CD4-positive, alpha-beta T cell treated with Interleukin-4 for 4 hours (primary cell): ENCODE results near the gene RAPGEF3.
A peak's percentile ranks its signal among the peaks of the same experiment; 100 is the strongest.

Experiments used
- DNase-seq: peaks from one replicate; pipeline ENCODE4 v3.0.0-alpha.2; 2020

Gene RAPGEF3, protein sequence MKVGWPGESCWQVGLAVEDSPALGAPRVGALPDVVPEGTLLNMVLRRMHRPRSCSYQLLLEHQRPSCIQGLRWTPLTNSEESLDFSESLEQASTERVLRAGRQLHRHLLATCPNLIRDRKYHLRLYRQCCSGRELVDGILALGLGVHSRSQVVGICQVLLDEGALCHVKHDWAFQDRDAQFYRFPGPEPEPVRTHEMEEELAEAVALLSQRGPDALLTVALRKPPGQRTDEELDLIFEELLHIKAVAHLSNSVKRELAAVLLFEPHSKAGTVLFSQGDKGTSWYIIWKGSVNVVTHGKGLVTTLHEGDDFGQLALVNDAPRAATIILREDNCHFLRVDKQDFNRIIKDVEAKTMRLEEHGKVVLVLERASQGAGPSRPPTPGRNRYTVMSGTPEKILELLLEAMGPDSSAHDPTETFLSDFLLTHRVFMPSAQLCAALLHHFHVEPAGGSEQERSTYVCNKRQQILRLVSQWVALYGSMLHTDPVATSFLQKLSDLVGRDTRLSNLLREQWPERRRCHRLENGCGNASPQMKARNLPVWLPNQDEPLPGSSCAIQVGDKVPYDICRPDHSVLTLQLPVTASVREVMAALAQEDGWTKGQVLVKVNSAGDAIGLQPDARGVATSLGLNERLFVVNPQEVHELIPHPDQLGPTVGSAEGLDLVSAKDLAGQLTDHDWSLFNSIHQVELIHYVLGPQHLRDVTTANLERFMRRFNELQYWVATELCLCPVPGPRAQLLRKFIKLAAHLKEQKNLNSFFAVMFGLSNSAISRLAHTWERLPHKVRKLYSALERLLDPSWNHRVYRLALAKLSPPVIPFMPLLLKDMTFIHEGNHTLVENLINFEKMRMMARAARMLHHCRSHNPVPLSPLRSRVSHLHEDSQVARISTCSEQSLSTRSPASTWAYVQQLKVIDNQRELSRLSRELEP

DNA sequence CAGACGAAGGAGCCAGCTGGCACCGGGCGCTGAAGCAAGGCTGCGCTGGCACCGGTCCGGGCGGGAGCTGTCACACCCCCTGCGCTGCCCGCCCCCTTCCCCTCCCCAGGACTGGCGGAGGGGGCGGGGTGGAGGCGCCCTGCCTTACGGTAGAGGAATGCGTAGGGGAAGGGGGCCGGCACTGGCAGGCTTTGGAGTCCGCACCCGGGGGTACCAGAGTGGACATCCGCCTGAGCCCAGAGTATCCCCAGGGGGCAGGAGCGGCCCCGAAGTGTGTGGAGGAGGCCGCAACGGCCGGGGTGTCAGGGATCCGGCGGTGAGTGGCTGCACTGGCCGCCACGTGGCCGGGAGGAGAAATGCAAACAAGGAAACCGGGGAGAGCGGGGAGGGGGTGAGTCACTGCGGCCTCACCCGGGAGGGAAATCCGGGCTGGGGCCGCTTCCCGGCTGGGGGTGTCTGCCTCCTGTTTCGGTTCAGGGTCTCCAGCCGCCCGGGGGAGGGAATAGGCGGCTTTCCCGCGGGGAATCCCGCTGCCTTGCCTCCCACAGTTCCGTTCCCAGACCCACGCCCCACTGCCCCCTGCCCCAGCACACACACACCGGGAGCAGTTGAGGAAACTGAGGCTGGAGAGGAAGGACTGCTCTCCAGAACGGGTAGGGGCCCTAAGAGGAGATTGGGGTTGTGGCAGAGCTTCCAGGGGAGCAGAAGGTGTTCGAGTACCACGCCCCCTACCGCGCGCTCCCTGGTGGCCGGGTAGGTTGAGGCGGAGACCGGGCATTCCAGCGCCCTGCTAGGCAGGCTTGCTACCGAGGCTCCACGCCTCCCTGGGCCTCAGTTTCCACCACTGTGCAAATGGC, at the start of gene RAPGEF3:
Gene RAPGEF3 (minus strand): TSS at position 47 of the 857 bp plus-strand sequence. CDS start 324 bp downstream, outside the sequence.
- DNase-seq, result peak; percentile 68

DNA sequence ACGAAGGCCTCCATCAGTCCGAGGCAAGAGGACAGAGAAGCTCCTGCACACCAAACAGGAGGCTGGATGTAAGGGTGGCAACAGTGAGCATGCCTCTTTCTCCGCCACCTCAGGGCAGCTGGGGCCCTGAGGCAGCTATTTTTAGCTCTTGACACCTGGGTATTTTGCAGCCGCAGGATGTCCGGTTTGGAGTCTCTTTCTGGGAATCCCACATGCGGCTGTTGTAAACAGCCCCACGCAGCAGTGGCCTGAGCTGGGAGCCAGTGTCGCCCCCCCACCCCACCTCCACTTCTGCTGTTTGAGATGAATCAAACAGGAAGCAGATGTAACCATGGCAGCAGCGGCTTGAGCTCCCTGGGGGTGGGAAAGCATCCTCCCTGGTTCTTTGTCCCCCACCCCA, 49.4 kb upstream of the RAPGEF3 start:
- peak; percentile 89 for DNase-seq

- no peak for DNase-seq
These were observed 48.7 kb upstream of the RAPGEF3 start for GRCh38 chr12:47807338-47807737.

GRCh38 chr12:47805417-47805816, 46.7 kb upstream of the RAPGEF3 start:
- no peak for DNase-seq

- DNase-seq, result no peak
These were observed 45.5 kb upstream of the RAPGEF3 start for GRCh38 chr12:47804171-47804570.

GRCh38 chr12:47803191-47803875, 44.7 kb upstream of the RAPGEF3 start:
- DNase-seq, result no peak

DNA sequence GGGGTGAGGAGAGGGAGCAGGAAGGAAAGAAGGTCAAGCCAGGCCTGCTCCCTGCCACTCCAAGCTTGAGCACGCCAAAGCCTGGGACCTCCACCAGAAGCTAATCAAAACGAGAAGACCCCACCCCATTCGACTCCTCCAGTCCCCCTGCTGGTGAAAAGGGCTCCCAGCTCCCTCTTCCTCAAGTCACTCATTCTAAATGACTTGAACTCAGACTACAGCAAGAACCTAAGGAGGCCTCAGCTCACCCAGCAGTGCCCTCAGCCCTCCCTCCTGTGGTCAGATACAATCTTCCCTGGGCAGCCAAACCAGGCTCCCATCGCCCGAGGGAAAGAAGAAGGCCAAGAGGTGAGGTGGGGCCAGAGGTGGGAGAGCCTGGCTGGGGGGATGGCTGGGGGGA, 43.6 kb upstream of the RAPGEF3 start:
- no peak for DNase-seq

DNA sequence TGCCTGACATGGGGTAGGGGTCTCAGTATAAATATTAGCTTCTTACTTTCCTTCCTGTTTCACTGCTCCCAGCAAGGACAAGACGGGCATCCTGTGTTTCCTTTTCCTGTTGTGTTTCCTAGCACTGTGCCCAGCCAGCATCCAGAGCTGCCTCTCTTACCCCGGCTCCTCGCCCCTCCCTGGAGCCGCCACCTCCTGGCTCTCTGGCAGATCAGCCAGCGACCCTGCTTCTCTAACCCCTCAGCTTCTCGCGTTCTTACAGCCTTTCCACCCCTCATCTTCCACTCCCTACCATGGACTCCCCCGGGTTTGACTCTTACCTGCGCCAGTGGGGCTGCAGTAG, 43.2 kb upstream of the RAPGEF3 start:
- no peak for DNase-seq

DNA sequence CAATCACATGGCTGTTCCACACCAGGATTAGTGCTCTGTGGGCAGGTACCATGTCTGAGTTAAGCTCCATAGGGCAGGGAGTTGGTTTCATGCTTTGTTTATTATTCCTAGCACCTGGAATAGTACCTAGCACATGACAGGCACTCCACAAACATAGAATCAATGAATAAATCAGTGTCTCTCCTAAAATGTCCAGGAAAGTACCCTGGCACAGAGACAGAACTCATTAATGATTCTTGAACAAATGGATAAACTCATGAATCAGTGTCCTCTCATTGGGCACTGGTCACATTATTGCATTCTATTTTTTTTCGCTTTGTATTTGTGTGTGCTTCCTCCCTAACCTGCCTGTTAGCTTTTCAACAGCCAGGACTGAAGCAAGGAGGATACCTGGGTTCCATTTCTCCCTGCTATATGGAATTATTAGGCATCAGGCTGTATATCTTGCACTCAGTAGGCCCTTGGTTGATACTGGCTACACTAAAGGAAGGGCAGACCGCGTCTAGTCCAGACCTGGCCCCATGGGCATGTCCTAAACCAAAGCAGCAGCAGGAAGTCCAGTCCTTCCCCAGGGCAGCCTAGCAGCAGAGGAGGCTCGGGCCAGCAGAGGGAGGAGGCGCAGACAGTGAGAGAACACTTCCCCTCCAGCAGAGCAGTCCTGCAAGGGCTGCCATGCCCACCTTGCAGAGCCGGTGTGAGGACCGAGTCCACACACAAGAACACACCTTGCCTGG, 42.7 kb upstream of the RAPGEF3 start:
- no peak for DNase-seq

GRCh38 chr12:47800582-47800981, 41.9 kb upstream of the RAPGEF3 start:
- DNase-seq, result no peak

DNA sequence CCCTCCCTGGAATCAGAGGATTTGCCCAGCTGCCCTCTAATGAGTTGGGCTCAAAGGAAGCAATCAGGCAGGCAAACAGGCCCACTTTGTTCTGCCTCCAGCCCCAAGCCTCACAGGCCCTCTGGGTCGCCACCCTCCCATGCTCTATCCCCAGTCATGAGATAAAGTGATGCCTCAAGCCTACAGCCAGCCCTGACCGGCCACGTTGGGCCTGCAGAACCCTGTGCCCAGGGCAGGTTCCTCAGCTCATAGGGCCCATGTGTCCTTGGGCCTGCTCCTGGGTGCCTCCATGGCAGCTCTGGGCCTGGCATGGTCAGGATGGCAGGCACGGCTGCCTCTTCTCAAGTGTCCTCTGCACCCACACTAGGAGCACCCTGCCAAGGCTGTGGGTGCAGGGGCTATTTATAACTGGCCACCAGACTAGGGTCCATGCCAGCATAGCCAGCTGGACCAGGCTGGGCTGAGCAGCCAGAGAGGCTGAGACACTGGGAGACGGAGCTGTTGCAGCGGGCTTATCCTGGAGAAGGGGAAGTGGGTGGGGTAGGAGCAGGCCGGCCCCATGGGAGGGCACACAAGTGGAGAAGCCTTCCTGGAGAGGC, 40.8 kb upstream of the RAPGEF3 start:
- DNase-seq, result no peak

- no peak for DNase-seq
These were observed 39.8 kb upstream of the RAPGEF3 start for GRCh38 chr12:47798382-47798948.

- no peak for DNase-seq
These were observed 38.8 kb upstream of the RAPGEF3 start for GRCh38 chr12:47797441-47797840.

GRCh38 chr12:47795814-47796411, 37.2 kb upstream of the RAPGEF3 start:
- no peak for DNase-seq

DNA sequence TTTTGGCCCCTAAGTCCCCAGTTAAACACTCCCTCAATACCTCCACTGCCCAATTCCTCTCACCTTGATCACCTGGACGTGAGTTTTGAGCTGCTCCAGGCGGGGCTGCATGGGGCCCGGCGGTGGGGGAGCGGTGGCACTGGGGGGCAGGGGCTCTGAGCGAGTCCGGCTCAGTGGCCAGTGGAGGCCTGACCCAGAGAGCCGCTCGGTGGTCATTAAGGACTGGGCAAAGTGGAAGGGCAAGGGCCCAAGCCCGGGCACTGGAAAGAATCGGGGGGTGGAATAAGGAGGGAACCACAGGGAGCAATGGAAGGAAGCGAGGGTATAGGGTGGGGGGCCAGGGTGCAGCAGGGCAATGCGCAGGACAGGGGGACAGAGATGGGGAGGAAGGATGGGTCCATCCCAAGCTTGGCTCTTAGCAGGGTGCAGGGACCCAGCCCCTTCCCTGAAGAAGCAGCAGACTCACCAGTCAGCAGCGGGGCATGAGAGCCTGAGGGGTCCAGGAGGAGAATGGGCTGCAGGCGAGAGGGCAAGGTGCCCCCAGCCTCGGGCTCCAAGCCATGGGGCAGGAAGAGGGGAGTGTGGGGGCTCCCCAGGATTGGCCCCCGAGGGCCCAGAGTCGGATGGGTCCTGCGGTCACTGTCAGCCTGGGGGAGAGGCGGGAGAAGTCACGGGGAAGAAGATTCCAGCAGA, 36.6 kb upstream of the RAPGEF3 start:
- no peak for DNase-seq

DNA sequence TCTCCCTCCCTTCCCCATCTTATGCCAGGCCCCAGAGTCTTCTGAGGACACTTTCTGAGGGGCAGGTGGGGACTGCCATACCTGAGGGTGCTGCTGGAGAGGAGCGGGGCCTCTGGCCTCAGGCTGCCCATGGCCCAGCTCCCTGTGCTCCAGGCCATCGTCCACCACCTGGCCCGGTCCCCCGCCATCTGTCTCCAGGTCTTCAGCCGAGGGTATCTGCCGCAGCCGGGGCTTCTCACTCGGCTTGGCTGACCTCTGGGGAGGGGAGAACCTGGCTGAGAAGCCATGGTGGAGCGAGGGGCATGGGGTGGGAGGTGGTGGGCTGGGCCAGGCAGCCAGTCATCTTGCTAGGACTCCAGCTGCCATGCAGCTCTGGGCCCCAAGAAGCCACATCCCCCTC, 36.0 kb upstream of the RAPGEF3 start:
- no peak for DNase-seq

DNA sequence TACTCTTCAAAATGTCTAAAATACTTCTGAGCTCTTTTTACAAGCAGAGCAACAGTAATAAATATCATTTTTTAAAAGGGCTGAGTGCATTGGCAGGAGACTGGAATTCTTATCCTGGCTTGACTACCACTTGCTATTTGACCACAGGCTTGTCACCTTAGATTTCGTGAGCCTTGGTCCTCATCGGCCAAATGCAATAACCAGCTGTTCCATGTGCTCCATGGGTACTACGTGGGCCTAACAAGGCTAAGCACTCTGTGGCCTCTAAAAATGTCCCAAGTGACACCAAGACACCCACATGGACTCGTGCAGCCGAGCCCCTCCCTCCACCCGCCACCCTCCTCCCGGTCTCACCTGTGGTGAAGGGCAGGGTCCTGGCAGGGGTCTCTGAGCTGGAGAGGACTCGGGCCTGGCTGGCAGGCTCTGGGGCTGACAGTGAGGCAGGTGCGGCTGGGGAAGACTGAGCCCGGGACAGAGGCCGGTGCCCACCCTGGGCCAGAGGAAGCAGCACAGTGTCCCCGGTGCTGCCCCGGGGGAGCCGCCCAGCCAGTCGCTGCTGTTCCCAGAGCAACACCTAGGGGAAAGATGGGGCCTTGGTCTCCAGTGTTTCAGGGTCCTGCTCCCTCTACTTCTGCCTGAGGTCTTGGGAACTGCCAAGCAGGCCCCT, 34.5 kb upstream of the RAPGEF3 start:
- no peak for DNase-seq

GRCh38 chr12:47791874-47792273, 33.2 kb upstream of the RAPGEF3 start:
- no peak for DNase-seq

- no peak for DNase-seq
These were observed 32.7 kb upstream of the RAPGEF3 start for GRCh38 chr12:47791351-47791746.
